ENCODE measurements around the gene MYMX. TPM values are rescaled to one million over a fixed set of nuclear protein-coding genes. Genes with fewer than 3 reads are reported as not detected.
"Not testable (repeated sequence)": the region's sequence is repeated elsewhere in the genome, so short reads cannot be mapped to it uniquely, and the experiment has no call there.

The MYMX gene
- total RNA-seq, 2 experiments from 2014 or later, result not detected

DNA sequence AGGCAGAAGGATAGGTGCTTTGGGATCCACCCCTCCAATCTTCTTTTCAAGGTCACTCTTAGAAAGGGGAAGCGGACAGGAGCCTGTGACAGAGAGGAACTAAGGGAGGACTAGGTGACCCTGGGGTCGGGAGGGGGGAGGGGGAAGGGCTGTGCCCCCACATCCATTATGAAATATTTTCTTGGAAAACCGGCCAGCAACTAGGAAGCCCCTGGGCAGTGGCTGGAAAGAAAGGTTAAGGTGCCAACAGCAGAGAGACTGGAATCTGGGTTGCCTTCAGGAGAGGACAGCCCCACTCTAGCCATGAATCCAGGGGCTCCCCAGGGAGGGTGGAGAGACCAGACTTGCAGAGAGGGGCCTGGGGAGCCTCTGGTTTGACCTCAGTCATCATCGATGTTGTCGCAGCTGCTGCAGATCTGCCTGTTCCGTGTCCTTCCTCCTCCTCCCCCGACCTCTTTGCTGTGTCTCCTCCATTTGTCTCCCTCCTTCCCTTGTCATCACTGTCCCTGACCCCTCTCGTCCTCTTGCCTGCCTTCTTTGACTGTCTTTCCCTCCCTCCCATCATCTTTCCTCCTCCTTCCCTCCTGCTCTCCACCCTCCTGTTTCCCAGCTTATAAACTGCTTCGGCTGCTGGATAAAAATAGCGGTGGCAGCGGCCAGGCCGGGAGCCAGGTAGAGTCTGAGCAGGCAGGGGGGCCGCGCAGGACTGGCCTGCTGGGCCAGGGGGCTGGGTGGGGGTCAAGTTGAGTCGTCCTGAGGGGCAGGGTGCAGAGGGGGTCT lies 9.8 kb downstream of the MYMX start:
- ATAC-seq (no peak), DNase-seq (no peak)
- ChIA-PET CTCF (interaction anchor here (0.6 to 0.9 kb wide), 2 partner anchors 9 to 79 kb away, joined by 3 read pairs; no protein-coding TSS in a partner anchor), POLR2A (no interaction called here)
- Mint-ChIP-seq H3K4me1 (peaks cover 30% of the 10 kb centered on the region), H3K27me3 (no peaks in the 10 kb centered on the region), H3K9me3 (ENCODE audit: low read depth) (no peaks in the 10 kb centered on the region), H3K4me3 (no peak overlapping the region), H3K27ac (no peak overlapping the region), H3K36me3 (ENCODE audit: low read depth) (peaks cover 31% of the 10 kb centered on the region)
- intact Hi-C loops (cut with DNase I, micrococcal nuclease), result no loop called here

DNA sequence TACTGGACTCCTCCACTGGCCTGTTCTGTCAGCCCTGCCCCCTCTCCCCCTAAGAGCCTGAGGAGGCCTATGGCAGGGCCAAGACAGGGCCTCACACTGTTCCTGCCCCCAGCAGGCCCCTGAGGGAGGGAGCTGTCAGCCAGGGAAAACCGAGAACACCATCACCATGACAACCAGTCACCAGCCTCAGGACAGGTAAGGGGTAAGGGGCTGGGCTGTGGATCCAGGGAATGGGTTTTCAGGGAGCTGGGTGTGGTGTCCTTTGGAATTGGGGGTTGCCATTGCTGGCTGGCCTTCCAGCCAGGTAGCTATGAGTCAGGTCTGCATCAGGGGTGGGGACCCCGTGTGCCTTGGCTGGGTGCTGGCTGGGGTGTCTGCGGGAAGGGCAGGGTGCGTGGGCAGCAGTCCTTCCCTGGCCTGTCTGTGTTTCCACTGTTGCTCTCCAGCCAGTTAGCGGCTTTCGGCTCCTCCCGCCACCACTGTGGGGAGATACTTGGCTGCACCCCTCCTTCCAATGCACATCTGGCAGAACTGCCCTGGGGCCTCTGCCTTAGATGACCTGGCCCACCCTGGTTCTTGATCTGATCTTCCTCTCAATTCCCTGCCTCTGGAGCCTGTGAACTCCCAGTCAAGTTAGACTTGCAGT lies 10.5 kb downstream of the MYMX start:
- H3K9me3 Mint-ChIP-seq (ENCODE audit: low read depth), result no peaks in the 10 kb centered on the region
- POLR2A ChIA-PET, result no interaction called here
- peaks cover 24% of the 10 kb centered on the region for H3K4me1 Mint-ChIP-seq
- ATAC-seq (no peak), DNase-seq (no peak)
- CTCF ChIA-PET, result interaction anchor here (0.6 to 0.9 kb wide), 2 partner anchors 9 to 78 kb away, joined by 3 read pairs; no protein-coding TSS in a partner anchor
- H3K4me3 Mint-ChIP-seq, result no peak overlapping the region
- peaks cover 35% of the 10 kb centered on the region for H3K36me3 Mint-ChIP-seq (ENCODE audit: low read depth)
- no peaks in the 10 kb centered on the region for H3K27me3 Mint-ChIP-seq
- intact Hi-C loops (cut with DNase I, micrococcal nuclease), result no loop called here
- no peak overlapping the region for H3K27ac Mint-ChIP-seq

DNA sequence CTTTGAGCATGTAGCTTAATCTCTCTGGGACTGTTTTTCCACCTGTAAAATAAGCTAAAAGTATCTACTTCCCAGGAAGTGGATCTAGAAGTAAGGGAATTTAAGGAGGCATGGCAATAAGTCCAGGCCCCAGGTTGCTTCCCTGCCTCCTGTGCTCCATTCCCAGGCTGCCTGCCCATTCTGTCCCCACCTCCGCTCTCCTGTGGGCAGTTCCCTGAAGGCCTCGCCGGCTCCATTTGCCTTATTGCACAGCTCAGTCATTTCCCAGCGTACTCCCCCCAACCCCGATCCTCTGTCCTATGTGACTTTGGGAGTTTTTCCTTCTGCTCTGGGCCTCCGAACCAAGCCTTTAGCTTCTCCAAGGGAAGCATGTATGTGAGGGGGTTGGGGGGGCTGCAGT lies 11.3 kb downstream of the MYMX start:
- ATAC-seq, result no peak
- POLR2A ChIA-PET, result interaction anchor here (0.6 to 0.9 kb wide), 3 partner anchors 15 to 79 kb away, joined by 3 to 4 read pairs (median 3); partner anchors contain the start of gene HSP90AB1
- intact Hi-C loops (cut with DNase I, micrococcal nuclease), result no loop called here
- DNase-seq, result no peak
- CTCF ChIA-PET, result interaction anchor here (0.7 kb wide), 1 partner anchor 744 kb away, joined by 4 read pairs; no protein-coding TSS in a partner anchor
- no peaks in the 10 kb centered on the region for H3K27me3 Mint-ChIP-seq
- peaks cover 16% of the 10 kb centered on the region for H3K4me1 Mint-ChIP-seq
- no peak overlapping the region for H3K27ac Mint-ChIP-seq
- peaks cover 40% of the 10 kb centered on the region for H3K36me3 Mint-ChIP-seq (ENCODE audit: low read depth)
- H3K9me3 Mint-ChIP-seq (ENCODE audit: low read depth), result no peaks in the 10 kb centered on the region
- no peak overlapping the region for H3K4me3 Mint-ChIP-seq

DNA sequence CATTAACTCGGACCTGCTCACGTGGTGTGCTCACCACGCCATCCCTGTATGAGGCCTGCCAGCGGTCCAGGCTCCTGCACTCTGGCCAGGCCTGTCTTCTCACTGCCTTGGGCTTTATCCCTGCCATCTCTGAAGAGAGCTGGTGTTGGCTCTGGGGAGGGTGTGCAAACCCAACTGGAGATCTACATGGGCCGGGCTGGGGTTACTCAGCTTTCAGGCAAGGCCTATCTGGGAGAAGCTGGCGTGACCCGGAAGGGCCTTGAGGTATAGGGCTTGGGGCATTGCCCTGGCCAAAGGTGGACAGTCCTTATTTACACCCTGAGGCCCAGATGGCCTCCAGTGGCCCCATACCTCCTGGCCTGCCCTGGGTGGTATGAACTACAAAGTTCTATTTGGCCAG lies 11.7 kb downstream of the MYMX start:
- Mint-ChIP-seq H3K4me3 (no peak overlapping the region), H3K4me1 (peaks cover 15% of the 10 kb centered on the region), H3K9me3 (ENCODE audit: low read depth) (no peaks in the 10 kb centered on the region), H3K27ac (no peak overlapping the region), H3K36me3 (ENCODE audit: low read depth) (peaks cover 41% of the 10 kb centered on the region), H3K27me3 (no peaks in the 10 kb centered on the region)
- POLR2A ChIA-PET, result interaction anchor here (0.6 to 0.9 kb wide), 3 partner anchors 16 to 79 kb away, joined by 3 to 4 read pairs (median 3); partner anchors contain the start of gene HSP90AB1
- no peak for DNase-seq
- ATAC-seq, result no peak
- CTCF ChIA-PET, result interaction anchor here (0.7 kb wide), 1 partner anchor 744 kb away, joined by 4 read pairs; no protein-coding TSS in a partner anchor
- intact Hi-C loops (cut with DNase I, micrococcal nuclease), result no loop called here

DNA sequence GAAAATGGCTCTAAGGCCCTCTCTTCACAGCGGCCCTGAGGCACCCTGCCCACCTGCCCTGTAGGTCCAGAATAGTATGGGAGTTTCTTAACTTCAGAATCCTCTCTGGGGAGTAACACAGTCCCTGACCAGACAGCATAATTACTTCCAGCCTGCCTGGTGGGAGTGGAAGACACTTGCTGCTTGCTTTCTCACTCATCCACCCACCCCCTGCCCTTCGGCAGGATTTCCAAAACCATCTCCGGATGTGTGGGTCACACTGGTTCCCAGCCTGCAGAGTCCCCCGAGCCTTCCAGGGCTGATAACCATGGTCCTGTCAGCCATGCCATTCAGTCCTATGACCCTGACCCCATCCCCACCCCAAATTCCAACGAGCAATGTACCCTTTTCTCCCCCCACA lies 12.1 kb downstream of the MYMX start:
- no peak overlapping the region for H3K4me3 Mint-ChIP-seq
- no peak for DNase-seq
- ChIA-PET CTCF (no interaction called here), POLR2A (interaction anchor here (0.9 kb wide), 1 partner anchor 18 kb away, joined by 4 read pairs; the partner anchor contains the start of gene HSP90AB1)
- H3K9me3 Mint-ChIP-seq (ENCODE audit: low read depth), result no peaks in the 10 kb centered on the region
- no peak for ATAC-seq
- H3K27me3 Mint-ChIP-seq, result no peaks in the 10 kb centered on the region
- H3K27ac Mint-ChIP-seq, result no peak overlapping the region
- peaks cover 45% of the 10 kb centered on the region for H3K36me3 Mint-ChIP-seq (ENCODE audit: low read depth)
- intact Hi-C loops (cut with DNase I, micrococcal nuclease), result no loop called here
- peaks cover 15% of the 10 kb centered on the region for H3K4me1 Mint-ChIP-seq

DNA sequence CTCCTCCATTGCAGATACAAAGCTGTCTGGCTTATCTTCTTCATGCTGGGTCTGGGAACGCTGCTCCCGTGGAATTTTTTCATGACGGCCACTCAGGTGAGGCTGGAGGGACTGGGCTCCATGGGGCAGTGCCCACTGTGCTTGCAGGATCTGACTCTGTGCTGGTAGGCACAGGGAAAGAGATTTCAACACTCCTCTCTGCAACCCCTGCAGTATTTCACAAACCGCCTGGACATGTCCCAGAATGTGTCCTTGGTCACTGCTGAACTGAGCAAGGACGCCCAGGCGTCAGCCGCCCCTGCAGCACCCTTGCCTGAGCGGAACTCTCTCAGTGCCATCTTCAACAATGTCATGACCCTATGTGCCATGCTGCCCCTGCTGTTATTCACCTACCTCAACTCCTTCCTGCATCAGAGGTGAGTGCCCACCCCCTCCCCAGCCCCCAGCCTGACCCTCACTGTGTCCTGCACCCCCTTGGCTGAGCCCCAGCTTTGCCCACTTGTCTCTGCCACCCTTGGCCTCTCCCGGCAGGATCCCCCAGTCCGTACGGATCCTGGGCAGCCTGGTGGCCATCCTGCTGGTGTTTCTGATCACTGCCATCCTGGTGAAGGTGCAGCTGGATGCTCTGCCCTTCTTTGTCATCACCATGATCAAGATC lies 12.8 kb downstream of the MYMX start:
- intact Hi-C loops (cut with DNase I, micrococcal nuclease), result no loop called here
- DNase-seq (no peak), ATAC-seq (no peak)
- Mint-ChIP-seq H3K36me3 (ENCODE audit: low read depth) (peaks cover 46% of the 10 kb centered on the region), H3K27me3 (no peaks in the 10 kb centered on the region), H3K9me3 (ENCODE audit: low read depth) (no peaks in the 10 kb centered on the region), H3K4me1 (peaks cover 12% of the 10 kb centered on the region), H3K27ac (no peak overlapping the region), H3K4me3 (no peak overlapping the region)
- CTCF ChIA-PET, result no interaction called here
- POLR2A ChIA-PET, result no interaction called here

DNA sequence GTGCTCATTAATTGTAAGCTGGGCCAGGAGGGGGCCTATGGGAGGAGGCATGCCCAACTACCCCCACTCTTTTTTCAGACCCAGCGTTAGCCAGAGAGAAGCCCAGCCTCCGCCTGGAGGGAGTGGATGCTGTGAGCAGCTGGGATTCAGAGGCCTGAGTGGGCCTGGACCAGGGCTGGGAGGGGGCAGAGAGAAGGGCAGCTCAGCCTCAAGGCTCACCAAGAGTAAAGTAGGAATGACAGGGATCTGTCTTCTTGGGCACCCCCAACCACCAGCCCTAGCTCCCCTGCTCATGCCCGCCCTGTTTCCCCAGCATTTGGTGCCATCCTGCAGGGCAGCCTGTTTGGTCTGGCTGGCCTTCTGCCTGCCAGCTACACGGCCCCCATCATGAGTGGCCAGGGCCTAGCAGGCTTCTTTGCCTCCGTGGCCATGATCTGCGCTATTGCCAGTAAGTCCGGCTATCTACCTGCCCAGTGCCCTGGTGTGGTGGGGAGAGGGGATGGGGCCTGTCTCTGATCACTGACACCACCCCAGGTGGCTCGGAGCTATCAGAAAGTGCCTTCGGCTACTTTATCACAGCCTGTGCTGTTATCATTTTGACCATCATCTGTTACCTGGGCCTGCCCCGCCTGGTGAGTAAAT lies 13.4 kb downstream of the MYMX start:
- Mint-ChIP-seq H3K9me3 (ENCODE audit: low read depth) (no peaks in the 10 kb centered on the region), H3K27ac (no peak overlapping the region), H3K36me3 (ENCODE audit: low read depth) (peaks cover 45% of the 10 kb centered on the region), H3K27me3 (no peaks in the 10 kb centered on the region), H3K4me1 (peaks cover 5% of the 10 kb centered on the region), H3K4me3 (no peak overlapping the region)
- intact Hi-C loops (cut with DNase I, micrococcal nuclease), result no loop called here
- ATAC-seq (no peak), DNase-seq (no peak)
- ChIA-PET CTCF (interaction anchor here (0.5 to 1.0 kb wide), 3 partner anchors 17 to 600 kb away, joined by 3 to 4 read pairs (median 4); no protein-coding TSS in a partner anchor), POLR2A (no interaction called here)

DNA sequence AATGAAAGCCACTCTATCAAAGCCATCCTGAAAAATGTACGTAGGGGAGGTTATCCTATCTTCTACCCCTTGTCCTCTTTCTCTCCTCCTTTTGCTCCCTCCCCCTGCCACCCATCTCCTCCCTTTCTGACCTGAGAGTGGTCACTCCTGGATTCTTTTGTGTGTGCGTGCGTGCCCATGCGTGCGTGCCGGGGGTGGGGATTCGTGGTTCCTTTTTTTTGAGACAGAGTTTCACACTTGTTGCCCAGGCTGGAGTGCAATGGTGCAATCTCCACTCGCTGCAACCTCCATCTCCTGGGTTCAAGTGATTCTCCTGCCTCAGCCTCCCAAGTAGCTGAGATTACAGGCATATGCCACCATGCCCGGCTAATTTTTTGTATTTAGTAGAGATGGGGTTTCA lies 14.7 kb downstream of the MYMX start:
- DNase-seq; H3K9me3 Mint-ChIP-seq (ENCODE audit: low read depth); H3K27ac Mint-ChIP-seq; ATAC-seq; H3K4me1 Mint-ChIP-seq; POLR2A ChIA-PET; intact Hi-C loops (cut with DNase I, micrococcal nuclease); H3K4me3 Mint-ChIP-seq; H3K27me3 Mint-ChIP-seq: not testable (repeated sequence)
- CTCF ChIA-PET, result interaction anchor here (0.7 kb wide), 1 partner anchor 135 kb away, joined by 3 read pairs; no protein-coding TSS in a partner anchor
- peaks cover 41% of the 10 kb centered on the region for H3K36me3 Mint-ChIP-seq (ENCODE audit: low read depth)

DNA sequence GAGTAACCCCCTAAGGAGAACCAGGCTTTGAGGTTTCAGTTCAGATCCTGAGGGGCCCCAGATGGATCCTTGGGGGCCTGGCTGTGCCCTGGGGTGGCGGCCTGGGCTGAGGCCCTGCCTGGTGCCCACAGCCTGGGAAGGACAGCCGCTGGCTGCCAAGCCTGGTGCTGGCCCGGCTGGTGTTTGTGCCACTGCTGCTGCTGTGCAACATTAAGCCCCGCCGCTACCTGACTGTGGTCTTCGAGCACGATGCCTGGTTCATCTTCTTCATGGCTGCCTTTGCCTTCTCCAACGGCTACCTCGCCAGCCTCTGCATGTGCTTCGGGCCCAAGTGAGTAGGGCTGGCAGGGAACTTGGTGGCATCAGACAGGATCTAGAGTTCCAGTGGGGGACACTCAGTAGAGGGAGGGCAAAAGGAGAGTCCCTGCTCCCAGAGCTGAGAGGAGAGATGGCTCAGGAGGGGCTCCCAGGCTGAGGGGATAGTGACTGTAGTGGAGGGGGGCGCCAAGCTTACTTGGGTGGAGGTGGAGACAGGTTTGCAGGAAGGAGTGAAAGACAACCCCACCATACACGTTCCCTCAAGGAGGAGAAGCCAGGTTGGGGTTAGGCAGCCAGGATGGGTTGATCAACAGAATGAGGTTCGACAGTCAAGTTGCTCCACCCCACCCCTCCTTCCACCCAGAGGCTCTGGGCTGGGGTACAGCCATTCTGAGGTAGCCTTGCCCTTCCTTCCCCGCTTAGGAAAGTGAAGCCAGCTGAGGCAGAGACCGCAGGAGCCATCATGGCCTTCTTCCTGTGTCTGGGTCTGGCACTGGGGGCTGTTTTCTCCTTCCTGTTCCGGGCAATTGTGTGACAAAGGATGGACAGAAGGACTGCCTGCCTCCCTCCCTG lies 16.2 kb downstream of the MYMX start:
- ATAC-seq (no peak), DNase-seq (no peak)
- peaks cover 11% of the 10 kb centered on the region for H3K4me1 Mint-ChIP-seq
- peak overlapping the region; percentile 58 for H3K27ac Mint-ChIP-seq
- H3K36me3 Mint-ChIP-seq (ENCODE audit: low read depth), result peaks cover 38% of the 10 kb centered on the region
- no peaks in the 10 kb centered on the region for H3K27me3 Mint-ChIP-seq
- H3K4me3 Mint-ChIP-seq, result no peak overlapping the region
- CTCF ChIA-PET, result interaction anchor here (1.1 kb wide), 1 partner anchor 8 kb away, joined by 4 read pairs; no protein-coding TSS in a partner anchor
- POLR2A ChIA-PET, result no interaction called here
- intact Hi-C loops (cut with DNase I, micrococcal nuclease), result no loop called here
- no peaks in the 10 kb centered on the region for H3K9me3 Mint-ChIP-seq (ENCODE audit: low read depth)

DNA sequence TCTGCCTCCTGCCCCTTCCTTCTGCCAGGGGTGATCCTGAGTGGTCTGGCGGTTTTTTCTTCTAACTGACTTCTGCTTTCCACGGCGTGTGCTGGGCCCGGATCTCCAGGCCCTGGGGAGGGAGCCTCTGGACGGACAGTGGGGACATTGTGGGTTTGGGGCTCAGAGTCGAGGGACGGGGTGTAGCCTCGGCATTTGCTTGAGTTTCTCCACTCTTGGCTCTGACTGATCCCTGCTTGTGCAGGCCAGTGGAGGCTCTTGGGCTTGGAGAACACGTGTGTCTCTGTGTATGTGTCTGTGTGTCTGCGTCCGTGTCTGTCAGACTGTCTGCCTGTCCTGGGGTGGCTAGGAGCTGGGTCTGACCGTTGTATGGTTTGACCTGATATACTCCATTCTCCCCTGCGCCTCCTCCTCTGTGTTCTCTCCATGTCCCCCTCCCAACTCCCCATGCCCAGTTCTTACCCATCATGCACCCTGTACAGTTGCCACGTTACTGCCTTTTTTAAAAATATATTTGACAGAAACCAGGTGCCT lies 16.9 kb downstream of the MYMX start:
- POLR2A ChIA-PET, result interaction anchor here (2.8 kb wide), 1 partner anchor 14 kb away, joined by 8 read pairs; the partner anchor contains the start of gene HSP90AB1
- H3K4me3 Mint-ChIP-seq, result no peak overlapping the region
- H3K27me3 Mint-ChIP-seq, result no peaks in the 10 kb centered on the region
- no peak overlapping the region for H3K27ac Mint-ChIP-seq
- ATAC-seq (no peak), DNase-seq (no peak)
- intact Hi-C loops (cut with DNase I, micrococcal nuclease), result loop anchor here in 1 of 2 experiments (1.0 kb wide), 1 partner anchor 61 kb away; no protein-coding TSS in a partner anchor
- CTCF ChIA-PET, result interaction anchor here (0.9 to 2.8 kb wide), 6 partner anchors 9 to 61 kb away, joined by 3 to 16 read pairs (median 5); no protein-coding TSS in a partner anchor
- H3K9me3 Mint-ChIP-seq (ENCODE audit: low read depth), result no peaks in the 10 kb centered on the region
- peaks cover 38% of the 10 kb centered on the region for H3K36me3 Mint-ChIP-seq (ENCODE audit: low read depth)
- peaks cover 18% of the 10 kb centered on the region for H3K4me1 Mint-ChIP-seq
